Measurements from ENCODE around the gene RGPD4.
"Not testable (repeated sequence)": the region's sequence is repeated elsewhere in the genome, so short reads cannot be mapped to it uniquely, and the experiment has no call there.

DNA sequence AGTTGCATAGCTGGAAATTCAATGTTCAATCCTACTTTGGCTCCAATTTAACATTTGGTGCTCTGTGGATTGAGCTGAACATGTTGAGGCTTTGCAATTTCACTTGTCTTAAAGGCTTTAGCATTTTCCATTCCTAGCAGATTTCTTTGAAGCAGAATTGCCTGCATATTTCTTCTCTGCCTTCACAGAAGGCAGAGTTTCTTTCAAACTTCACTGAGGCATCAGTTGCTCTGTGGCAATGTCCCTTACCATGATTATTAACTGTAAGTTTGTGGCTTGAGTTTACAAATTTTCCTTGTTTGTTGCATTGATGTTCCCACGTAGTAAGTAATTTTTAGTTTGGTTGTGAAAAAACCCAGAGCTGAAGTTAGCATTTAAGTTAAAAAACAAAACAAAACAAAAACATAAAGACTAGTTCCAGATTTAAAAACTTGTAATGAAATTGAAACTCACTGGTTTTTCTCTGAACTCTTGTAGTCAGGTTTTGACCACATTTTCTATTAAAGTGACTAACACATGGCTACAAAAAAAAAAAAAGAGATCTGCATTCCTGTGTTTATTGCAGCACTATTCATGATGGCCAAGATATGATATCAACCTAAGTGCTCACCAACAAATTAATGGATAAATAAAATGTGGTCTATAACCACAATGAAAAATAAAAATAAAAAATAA lies 90.1 kb downstream of the RGPD4 start:
- not testable (repeated sequence) for TF ChIP-seq YY1 (IDR thresholded peaks at IDR 0.05; ENCODE audit: insufficient read depth, insufficient read length); ZNF274 (IDR thresholded peaks at IDR 0.05; ENCODE audit: low read depth, low read length); SUZ12 (IDR thresholded peaks at IDR 0.05; ENCODE audit: extremely low read depth, insufficient read depth, insufficient read length)
